Activated CD4-positive, alpha-beta T cell treated with anti-CD3 and anti-CD28 coated beads, Interleukin-2, Interleukin-4, amounts not matched to agents 100 ng/mL and 50 ng/mL, durations not matched to agents 16 hours and 8 hours (primary cell): Measurements from ENCODE around the gene MGMT.

Source experiments
- DNase-seq: peaks from one replicate; pipeline ENCODE4 v3.0.0-alpha.2; 2020; ENCODE audit warnings: low spot score

MGMT gene

DNA sequence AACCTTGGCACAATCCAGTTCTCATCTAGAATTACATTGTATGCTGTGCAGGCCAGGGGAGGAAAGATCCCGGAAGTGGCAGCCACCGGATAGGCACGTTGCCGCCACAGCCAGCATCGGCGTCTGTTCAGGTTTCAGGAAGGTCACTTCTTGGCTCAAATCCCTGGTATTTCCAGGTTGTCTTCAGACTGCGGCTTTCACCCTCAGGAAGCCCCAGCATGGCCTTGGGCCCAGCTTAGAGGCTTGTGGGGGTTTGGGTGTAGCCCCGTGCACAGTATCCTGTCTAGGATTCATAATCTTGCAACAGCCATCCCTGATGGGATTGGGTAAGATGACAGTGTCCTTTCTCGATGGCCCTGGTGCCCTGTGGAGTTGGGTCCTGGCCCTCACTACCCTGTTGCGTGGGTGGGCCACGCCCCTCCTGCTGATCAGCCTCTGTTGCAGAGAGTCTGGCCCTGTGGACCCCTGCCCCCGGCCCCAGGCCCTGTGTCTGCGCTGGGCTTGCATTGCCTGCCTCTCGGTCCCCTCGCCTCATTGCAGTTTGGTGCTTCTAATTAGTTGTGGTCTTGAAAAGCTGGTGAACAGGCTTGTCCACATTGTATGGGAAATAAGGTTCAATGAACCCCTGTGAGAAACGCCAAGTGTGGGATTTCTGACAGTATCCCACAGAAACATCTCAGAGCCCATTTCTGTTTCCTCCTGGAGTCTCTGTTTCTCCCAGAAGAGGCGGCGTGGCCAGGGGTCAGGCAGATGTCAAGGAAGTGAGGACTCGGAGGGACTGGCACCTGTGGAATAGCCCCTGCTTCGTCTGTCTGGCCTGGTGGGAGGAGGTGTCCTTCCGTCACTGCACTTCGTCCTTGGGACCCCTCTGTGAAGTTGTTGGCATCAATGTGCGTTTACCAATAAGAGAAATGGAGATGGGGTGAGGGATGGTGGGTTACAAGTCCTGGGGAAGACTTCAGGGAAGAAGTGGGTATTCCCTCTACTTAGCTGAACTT, 77.5 kb downstream of the MGMT start:
- DNase-seq, result no peak

DNA sequence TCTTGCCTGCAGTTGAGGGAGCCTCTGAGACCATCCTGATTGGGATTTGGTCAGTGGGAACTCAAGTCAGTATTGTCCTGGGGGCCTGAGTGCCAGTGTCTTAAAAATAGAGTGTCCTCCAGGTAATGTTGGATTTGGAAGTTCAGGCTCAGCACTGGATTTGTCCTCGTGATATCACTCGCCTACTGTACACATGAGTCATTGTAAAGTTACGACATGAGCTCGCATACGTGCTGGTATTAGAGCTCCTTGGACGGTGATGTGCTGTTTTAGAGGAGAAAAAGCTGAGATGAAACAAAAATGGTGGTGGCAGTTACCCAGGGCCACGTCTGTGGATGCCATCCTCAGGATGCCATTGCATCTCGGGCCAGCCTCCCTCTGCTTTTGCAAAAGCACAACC, 78.2 kb downstream of the MGMT start:
- DNase-seq, result no peak

DNA sequence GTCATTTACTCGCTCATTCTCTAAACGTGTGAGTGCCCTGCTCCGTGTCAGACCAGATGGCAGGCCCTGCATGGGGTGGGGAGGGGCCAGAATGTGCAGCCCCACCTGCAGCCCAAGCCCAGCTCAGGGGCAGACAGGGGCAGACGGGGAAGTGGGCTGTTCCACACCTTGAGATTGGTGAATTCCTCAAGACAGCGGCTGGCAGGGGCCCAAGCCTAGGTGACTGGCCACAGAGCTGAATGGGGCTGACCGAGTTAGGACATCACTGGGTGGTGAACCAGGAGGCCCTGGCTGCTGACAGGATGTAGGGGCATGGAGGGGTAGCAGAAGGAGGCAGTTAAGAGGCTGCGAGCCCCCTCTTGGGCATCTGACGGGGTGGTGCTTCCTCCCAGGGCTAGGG, 79.1 kb downstream of the MGMT start:
- DNase-seq, result no peak

DNA sequence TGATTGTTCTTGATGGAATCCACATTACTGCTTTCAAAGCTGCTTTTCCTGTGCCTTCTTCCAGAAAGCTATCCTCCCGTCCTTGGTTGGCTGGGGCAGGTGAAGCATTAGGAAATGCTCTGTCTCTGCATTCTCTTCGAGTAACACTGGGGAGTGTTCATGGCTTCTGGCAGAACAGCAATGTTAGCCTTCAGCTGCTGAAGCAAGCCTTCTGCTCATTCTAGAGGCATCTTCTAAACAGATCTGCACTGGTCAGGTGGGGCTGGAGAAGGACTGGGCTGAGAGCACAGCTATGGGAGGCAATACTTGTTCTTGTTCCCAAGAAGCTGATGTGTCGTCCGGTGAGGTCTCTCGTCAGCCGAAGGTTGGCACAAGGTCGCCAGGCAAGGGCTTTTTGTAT, 80.6 kb downstream of the MGMT start:
- no peak for DNase-seq

DNA sequence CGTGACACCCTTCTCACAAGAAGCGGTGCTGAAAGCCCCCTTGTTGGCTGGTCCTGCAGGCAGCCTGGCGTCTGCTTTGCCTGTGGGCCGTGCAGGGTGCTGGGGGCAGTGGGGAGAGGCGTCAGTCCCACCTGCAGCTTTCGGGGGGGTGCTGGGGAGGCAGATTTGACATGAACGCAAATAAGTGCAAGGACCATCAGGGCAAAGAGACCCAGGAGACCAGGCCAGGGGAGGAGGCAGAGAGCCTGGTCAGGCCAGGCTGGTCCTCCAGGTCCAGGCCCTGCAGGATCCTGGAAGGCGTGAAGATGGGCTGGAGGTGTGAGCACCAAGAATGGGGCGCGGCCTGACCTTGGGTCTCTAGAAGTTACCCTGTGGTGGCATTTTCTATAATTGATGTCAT, 81.6 kb downstream of the MGMT start:
- no peak for DNase-seq

DNA sequence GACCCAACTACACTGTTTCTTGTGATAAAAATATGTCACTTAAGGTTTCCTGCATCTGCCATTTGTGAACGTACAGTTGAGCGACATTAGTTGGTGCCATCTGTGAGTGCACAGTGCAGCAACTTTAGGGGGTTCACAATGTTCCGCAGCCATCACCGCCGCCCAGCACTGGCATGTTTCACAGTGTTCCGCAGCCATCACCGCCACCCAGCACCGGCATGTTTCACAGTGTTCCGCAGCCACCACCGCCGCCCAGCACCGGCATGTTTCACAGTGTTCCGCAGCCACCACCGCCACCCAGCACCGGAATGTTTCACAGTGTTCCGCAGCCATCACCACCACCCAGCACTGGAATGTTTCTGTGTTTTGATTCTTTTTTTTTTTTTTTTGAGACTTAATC, 83.0 kb downstream of the MGMT start:
- DNase-seq, result no peak

GRCh38 chr10:129550658-129551057, 83.6 kb downstream of the MGMT start:
- DNase-seq, result no peak

- no peak for DNase-seq
Observed at GRCh38 chr10:129552119-129552518, 85.1 kb downstream of the MGMT start.

GRCh38 chr10:129553928-129554327, 86.9 kb downstream of the MGMT start:
- no peak for DNase-seq

DNA sequence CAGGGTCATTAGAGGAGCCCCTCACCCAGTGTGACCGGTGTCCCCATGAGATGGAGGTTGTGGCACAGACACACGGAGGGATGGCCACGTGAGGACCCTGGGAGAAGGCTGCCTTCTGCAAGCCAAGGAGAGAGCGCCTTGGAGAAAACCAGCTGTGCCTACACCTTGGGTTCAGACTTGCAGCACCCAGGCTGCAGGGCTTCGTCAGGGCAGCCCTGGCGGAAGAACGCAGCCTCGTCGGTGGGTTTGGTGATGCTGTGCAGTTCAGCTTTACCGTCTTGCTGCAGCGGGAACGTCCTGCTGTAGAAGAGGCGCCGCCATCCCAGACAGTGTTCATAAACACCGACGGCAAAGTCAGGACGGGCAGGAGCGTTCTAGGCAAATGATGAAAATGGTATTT, 89.3 kb downstream of the MGMT start:
- DNase-seq, result no peak

GRCh38 chr10:129560361-129560760, 93.3 kb downstream of the MGMT start:
- DNase-seq, result no peak

DNA sequence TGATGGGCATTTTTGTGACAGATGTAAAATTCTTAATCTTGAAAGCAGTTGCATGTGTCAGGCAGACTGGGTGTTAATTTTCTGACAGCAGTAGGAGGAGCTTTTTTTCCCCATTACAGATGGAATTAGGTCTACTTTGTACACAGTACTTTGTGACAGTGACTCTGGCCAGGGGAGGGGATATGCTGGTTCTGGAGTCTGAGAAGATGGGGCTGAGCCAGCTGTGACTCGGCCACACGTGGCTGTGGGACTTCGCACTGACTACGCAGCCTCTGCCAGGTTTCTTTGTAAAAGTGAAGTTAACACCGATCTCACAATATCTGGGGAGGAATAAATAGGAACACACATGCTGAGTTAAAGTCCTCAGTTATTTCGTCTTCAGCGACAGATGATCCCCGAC, 95.4 kb downstream of the MGMT start:
- DNase-seq, result no peak

- no peak for DNase-seq
Observed at GRCh38 chr10:129564923-129565322, 97.9 kb downstream of the MGMT start.

DNA sequence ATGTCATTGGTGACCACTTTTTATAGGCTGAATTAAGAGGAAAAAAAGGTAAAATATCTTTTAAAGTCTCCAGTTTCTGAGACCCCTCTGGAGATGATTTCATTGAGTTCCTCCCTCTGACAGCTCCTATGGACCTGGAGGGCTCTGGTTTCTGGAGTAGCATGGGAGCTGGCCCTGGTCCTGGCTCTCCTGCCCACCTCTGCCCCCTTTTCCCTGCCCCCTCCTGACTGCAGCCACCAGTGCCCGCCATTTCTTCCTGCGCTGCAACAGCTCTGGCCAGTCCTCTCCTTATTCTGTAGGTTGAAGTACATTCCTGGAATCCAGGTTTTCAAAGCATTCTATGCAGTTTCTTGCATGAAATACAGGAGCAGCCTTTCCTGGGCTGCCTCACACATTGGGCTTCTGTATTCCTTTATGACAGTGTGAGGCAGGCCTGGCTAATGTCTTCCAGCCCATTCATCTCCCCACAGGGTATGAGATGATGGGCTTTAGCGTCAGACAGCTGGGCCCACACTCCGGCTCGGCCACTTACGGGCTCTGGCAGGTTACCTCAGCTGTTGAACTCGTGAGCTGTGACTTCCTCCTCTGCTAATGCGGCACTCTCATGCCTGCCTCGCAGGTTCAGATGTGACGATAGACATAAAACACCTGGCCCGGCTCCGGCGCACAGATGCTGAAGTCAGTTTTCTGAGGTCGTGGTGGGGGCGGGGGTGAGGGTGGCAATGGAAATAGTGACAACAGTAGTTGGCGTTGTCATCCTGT, 101.7 kb downstream of the MGMT start:
- no peak for DNase-seq

DNA sequence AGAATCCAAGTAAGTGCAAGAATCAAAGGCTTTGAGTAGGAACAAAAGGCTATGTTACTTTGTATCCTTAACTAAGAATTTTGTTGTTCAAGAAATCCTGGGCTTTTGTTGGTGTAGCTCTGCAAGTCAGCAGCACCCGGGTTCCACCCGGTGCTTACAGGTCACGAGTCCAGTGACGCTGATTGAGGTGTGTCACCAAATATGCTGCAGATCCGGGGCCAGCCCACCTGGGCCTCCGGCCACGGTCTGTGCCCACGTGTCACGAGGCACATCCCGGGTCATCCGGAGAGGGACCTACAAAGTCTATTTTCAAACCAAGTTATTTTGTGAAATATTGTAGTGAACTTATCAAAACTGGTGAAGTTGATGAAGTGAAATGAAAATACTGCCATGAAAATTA, 103.1 kb downstream of the MGMT start:
- DNase-seq, result no peak

DNA sequence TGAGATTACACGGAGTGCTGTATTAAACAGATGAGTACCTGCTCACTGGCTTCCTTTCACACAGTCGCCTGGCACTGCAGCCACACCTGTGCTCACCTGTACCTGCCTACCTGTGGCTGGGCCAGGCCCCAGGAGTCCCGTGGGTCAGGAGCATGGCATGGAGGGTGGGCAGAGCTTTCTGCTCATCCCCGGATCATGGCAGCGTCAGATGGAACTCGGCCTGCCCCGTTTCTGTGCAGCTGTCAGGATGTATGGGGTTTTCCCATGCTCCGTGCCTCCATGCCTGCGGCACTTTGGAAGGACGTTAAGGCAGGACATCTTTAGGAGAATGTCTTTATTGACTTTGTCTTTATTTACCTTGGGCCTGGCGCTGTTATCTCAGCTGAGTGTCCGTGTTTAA, 112.2 kb downstream of the MGMT start:
- no peak for DNase-seq

DNA sequence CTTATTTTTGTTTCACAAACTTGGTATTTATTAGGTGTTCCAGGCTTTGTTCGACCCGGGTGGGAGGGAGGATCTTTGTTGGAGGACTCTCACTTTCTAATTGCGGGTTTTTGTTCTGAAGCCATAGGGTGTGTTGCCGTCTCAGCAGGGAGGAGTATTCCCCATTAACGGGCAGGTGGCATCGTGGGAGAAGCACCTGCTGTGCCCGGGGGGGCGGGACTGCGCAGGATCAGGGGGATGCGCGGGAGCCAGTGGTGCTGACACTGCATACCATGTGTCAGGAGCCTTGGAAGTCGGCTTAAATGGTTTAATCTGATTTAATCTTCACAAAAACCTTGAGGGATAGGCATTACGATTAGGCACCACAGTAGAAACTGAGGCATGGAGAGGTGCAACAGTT, 113.0 kb downstream of the MGMT start:
- DNase-seq, result no peak

- no peak for DNase-seq
Observed at GRCh38 chr10:129580901-129581300, 113.9 kb downstream of the MGMT start.

GRCh38 chr10:129581827-129582411, 114.9 kb downstream of the MGMT start:
- no peak for DNase-seq

- DNase-seq, result no peak
Observed at GRCh38 chr10:129583831-129584230, 116.8 kb downstream of the MGMT start.

DNA sequence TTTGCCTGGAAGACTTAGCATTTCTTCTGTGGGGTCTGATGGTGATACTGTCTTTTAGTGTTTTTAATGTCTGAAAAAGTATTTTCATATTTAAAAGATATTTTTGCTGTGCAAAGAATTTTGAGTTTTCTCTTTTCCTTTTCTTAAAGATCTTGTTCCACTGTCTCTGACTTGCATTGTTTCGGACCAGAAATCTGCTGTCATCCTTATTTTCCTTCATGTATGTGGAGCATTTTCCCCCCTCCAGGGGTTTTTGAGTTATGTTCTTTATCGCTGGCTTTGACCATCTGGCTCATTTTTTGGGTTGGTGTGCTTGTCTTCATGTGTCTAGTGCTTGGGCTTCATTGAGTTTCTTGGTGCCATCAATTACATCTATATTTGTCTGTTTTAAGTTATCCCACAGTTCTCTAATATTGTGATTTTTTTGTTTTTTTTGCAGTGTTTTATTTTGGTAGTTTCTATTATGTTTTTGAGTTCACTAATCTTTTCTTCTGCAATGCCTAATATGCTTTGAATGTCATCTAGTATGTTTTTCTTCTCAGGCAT, 119.9 kb downstream of the MGMT start:
- no peak for DNase-seq

DNA sequence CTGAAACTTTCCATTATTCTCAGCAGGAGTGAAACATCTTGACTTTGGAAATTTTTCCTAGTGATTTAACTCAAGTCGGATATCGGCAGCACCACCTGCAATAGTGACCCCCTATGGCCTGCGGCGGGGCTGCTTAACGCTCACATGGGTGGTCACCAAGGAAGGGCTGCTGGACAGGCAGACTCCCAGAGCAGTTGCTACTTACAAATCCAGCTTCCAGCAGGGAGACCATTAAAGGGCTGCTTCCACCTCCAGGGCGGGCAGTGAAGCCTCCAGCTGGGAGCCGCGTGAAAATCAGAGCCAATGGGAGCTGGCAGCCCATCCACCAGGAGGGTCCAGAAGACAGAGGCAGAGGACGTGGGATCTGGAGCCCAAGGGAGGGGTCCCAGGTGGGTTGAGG, 122.5 kb downstream of the MGMT start:
- DNase-seq, result no peak

DNA sequence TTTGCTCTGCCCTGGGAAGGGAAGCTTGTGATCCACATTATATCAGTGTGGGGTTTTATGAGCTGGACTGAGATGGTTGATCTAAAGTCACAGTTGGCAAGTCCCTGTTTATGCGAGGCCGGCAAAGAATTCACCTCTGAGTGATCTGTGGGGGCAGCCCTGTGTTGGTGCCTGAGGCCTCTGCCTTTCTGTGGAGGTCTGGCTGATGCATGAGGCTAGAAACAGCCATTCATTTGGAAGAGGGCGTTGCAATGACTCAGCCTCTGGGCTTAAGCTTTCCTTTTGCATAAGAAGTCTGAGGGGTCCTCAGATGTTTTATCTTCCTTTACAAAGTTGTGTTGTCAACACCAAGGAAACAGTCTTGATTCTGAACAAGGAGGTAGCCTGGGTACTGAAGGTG, 126.9 kb downstream of the MGMT start:
- no peak for DNase-seq
